ENCODE results near the gene FIBP.
A peak's percentile ranks its signal among the peaks of the same experiment; 100 is the strongest.

The FIBP gene

GRCh38 chr11:65891219-65892136, 3.2 kb upstream of the FIBP start:
- Histone ChIP-seq H3K79me2 (ENCODE audit: insufficient read depth, low read length) (peaks cover 44% of the 10 kb centered on the region), H3K9me3 (ENCODE audit: insufficient read depth, low read depth, low read length) (no peaks in the 10 kb centered on the region), H3K36me3 (ENCODE audit: insufficient read depth, low read length) (no peaks in the 10 kb centered on the region), H3K9ac (ENCODE audit: low read depth, low read length, poor library complexity, severe bottlenecking) (peak overlapping the region; percentile 98), H3K4me3 (ENCODE audit: low read length, poor library complexity, severe bottlenecking) (peak overlapping the region; percentile 85), H2AFZ (ENCODE audit: low read length) (no peak overlapping the region; the same call in 1 of the 2 replicates), H3F3A (ENCODE audit: low read depth) (peaks cover 3% of the 10 kb centered on the region; the same call in 1 of the 2 replicates), H4K20me1 (ENCODE audit: insufficient read depth, low read length, poor library complexity, severe bottlenecking) (peaks cover 19% of the 10 kb centered on the region), H3K4me2 (ENCODE audit: low read depth, low read length, poor library complexity, severe bottlenecking) (peak overlapping the region; percentile 92), H3K4me1 (ENCODE audit: insufficient read depth, low read length, poor library complexity, severe bottlenecking) (peaks cover 58% of the 10 kb centered on the region), H3K27me3 (ENCODE audit: insufficient read depth, low read length, poor library complexity, severe bottlenecking) (no peaks in the 10 kb centered on the region), H3K9me2 (replicated peaks; ENCODE audit: low read depth, low read length) (no peaks in the 10 kb centered on the region)
- TF ChIP-seq EZH2phosphoT487 (IDR thresholded peaks at IDR 0.05; ENCODE audit: borderline replicate concordance) (no peak), CTCF (conservative IDR thresholded peaks at IDR 0.05; ENCODE audit: low read length) (peak; percentile 82)

GRCh38 chr11:65890324-65891218, 2.3 kb upstream of the FIBP start, which contains the start of gene CCDC85B:
TSS of gene CCDC85B (plus strand) at chr11:65890673. CDS start at chr11:65890784, 111 bp downstream.
- H3K36me3 ChIP-seq (ENCODE audit: insufficient read depth, low read length) = no peaks in the 10 kb centered on the region
- peak within 1 kb of the TSS; percentile 85 for H3K4me3 ChIP-seq (ENCODE audit: low read length, poor library complexity, severe bottlenecking)
- peaks cover 3% of the 10 kb centered on the region; the same call in 1 of the 2 replicates for H3F3A ChIP-seq (ENCODE audit: low read depth)
- H3K27me3 ChIP-seq (ENCODE audit: insufficient read depth, low read length, poor library complexity, severe bottlenecking) = no peaks in the 10 kb centered on the region
- H3K4me1 ChIP-seq (ENCODE audit: insufficient read depth, low read length, poor library complexity, severe bottlenecking) = peaks cover 62% of the 10 kb centered on the region
- H3K79me2 ChIP-seq (ENCODE audit: insufficient read depth, low read length) = peaks cover 53% of the 10 kb centered on the region
- H2AFZ ChIP-seq (ENCODE audit: low read length) = peak within 1 kb of the TSS; percentile 52
- H3K4me2 ChIP-seq (ENCODE audit: low read depth, low read length, poor library complexity, severe bottlenecking) = peak within 1 kb of the TSS; percentile 92
- no peaks in the 10 kb centered on the region for H3K9me3 ChIP-seq (ENCODE audit: insufficient read depth, low read depth, low read length)
- no peaks in the 10 kb centered on the region for H3K9me2 ChIP-seq (replicated peaks; ENCODE audit: low read depth, low read length)
- peak within 1 kb of the TSS; percentile 98 for H3K9ac ChIP-seq (ENCODE audit: low read depth, low read length, poor library complexity, severe bottlenecking)
- H4K20me1 ChIP-seq (ENCODE audit: insufficient read depth, low read length, poor library complexity, severe bottlenecking) = peaks cover 19% of the 10 kb centered on the region
- TF ChIP-seq CTCF (conservative IDR thresholded peaks at IDR 0.05; ENCODE audit: low read length) = no peak; the same call in 1 of the 2 replicates
- TF ChIP-seq EZH2phosphoT487 (IDR thresholded peaks at IDR 0.05; ENCODE audit: borderline replicate concordance) = no peak

- Histone ChIP-seq H3K79me2 (ENCODE audit: insufficient read depth, low read length) (peaks cover 64% of the 10 kb centered on the region), H3K9me3 (ENCODE audit: insufficient read depth, low read depth, low read length) (no peaks in the 10 kb centered on the region), H3K9ac (ENCODE audit: low read depth, low read length, poor library complexity, severe bottlenecking) (peak overlapping the region; percentile 82), H3K9me2 (replicated peaks; ENCODE audit: low read depth, low read length) (no peaks in the 10 kb centered on the region), H3K4me2 (ENCODE audit: low read depth, low read length, poor library complexity, severe bottlenecking) (peak overlapping the region; percentile 92), H3K36me3 (ENCODE audit: insufficient read depth, low read length) (peaks cover 11% of the 10 kb centered on the region; the same call in 1 of the 2 replicates), H4K20me1 (ENCODE audit: insufficient read depth, low read length, poor library complexity, severe bottlenecking) (peaks cover 21% of the 10 kb centered on the region), H3F3A (ENCODE audit: low read depth) (no peaks in the 10 kb centered on the region; the same call in 1 of the 2 replicates), H3K4me3 (ENCODE audit: low read length, poor library complexity, severe bottlenecking) (peak overlapping the region; percentile 85), H2AFZ (ENCODE audit: low read length) (peak overlapping the region; percentile 77), H3K27me3 (ENCODE audit: insufficient read depth, low read length, poor library complexity, severe bottlenecking) (no peaks in the 10 kb centered on the region), H3K4me1 (ENCODE audit: insufficient read depth, low read length, poor library complexity, severe bottlenecking) (peaks cover 60% of the 10 kb centered on the region)
- TF ChIP-seq CTCF (conservative IDR thresholded peaks at IDR 0.05; ENCODE audit: low read length) (no peak), EZH2phosphoT487 (IDR thresholded peaks at IDR 0.05; ENCODE audit: borderline replicate concordance) (no peak)
These were observed 528 bp downstream of the FIBP start for GRCh38 chr11:65887723-65888162.
